HepG2 (cell line): ENCODE results near the gene NDRG3. TPM values are rescaled to one million over a fixed set of nuclear protein-coding genes. Genes with fewer than 3 reads are reported as not detected.
A peak's percentile ranks its signal among the peaks of the same experiment; 100 is the strongest.

Source experiments
- ARNT2 ChIP-seq: sonication (generic); formaldehyde crosslinking; IDR thresholded peaks from 2 replicates; pipeline ENCODE4 v1.8.0; 2022; ENCODE audit warnings: mild to moderate bottlenecking, low read depth, missing genetic modification reagents, moderate library complexity
- DR1 ChIP-seq: sonication (generic); formaldehyde crosslinking; IDR thresholded peaks from 2 replicates; pipeline ENCODE4 v1.8.0; 2021; ENCODE audit warnings: mild to moderate bottlenecking, missing genetic modification reagents, inconsistent platforms
- PHF21A ChIP-seq: sonication (generic); formaldehyde crosslinking; IDR thresholded peaks from 2 replicates; pipeline ENCODE4 v1.5.0; 2020; ENCODE audit warnings: mild to moderate bottlenecking, missing genetic modification reagents
- PHF8 ChIP-seq: sonication (generic); formaldehyde crosslinking; IDR thresholded peaks from 2 replicates; pipeline ENCODE4 v1.5.0; 2020; ENCODE audit warnings: missing genetic modification reagents
- RAD51 ChIP-seq: fragments of 450-650 bp; IDR thresholded peaks from 2 replicates; pipeline ENCODE4 v1.6.1; 2016; ENCODE audit warnings: borderline replicate concordance
- TARDBP ChIP-seq: sonication (generic); formaldehyde crosslinking; IDR thresholded peaks from 2 replicates; pipeline ENCODE4 v1.8.0; 2022; ENCODE audit warnings: mild to moderate bottlenecking, missing genetic modification reagents
- ZNF441 ChIP-seq: sonication (generic); formaldehyde crosslinking; IDR thresholded peaks from 2 replicates; pipeline ENCODE4 v1.7.0; 2021; ENCODE audit warnings: missing genetic modification reagents, borderline replicate concordance
- ZNF609 ChIP-seq: sonication (generic); formaldehyde crosslinking; IDR thresholded peaks from 2 replicates; pipeline ENCODE4 v1.4.0; 2020; ENCODE audit warnings: mild to moderate bottlenecking, missing genetic modification reagents, borderline replicate concordance
- ZNF768 ChIP-seq: sonication (generic); formaldehyde crosslinking; IDR thresholded peaks from 2 replicates; pipeline ENCODE4 v1.4.0; 2020; ENCODE audit warnings: missing genetic modification reagents
- ZNF891 ChIP-seq: sonication (generic); formaldehyde crosslinking; IDR thresholded peaks from 2 replicates; pipeline ENCODE4 v1.5.0; 2020; ENCODE audit warnings: mild to moderate bottlenecking, missing genetic modification reagents
- polyA plus RNA-seq, 8 experiments: library from polyadenylated mRNA; depleted of rRNA in 3 of 8; stranded (reverse) in 7 of 8; unstranded in 1 of 8; fragments of >200 nt; fragmentation: Illumina TruSeq in 4 of 8; extraction: Trizol in 4 of 8; gene quantifications; 2 replicates each; pipeline versions ENCODE4 v1.2.1 to v1.2.3, GENCODE V29; 2011 to 2016; ENCODE audit warnings: low read depth in 4 of 8, missing spikeins in 1 of 8, mixed read lengths in 1 of 8; ENCODE audit not compliant: insufficient read depth in 1 of 8
- total RNA-seq, 5 experiments: library from RNA; depleted of rRNA; stranded (reverse); fragments of >200 nt; fragmentation: Illumina TruSeq; extraction: Trizol; gene quantifications; 2 replicates each; pipeline ENCODE4 v1.2.3, GENCODE V29; 2016; ENCODE audit warnings: low read depth in 1 of 5
- TF ChIP-seq, protein P1 (sequence below): sonication (generic); formaldehyde crosslinking; IDR thresholded peaks from 2 replicates; pipeline ENCODE4 v1.4.0; 2020; ENCODE audit warnings: missing genetic modification reagents, borderline replicate concordance
- TF ChIP-seq, protein P2 (sequence below): sonication (generic); formaldehyde crosslinking; IDR thresholded peaks from 2 replicates; pipeline ENCODE4 v1.8.0; 2022; ENCODE audit warnings: low read depth, missing genetic modification reagents
- TF ChIP-seq, protein P3 (sequence below): sonication (generic); formaldehyde crosslinking; conservative IDR thresholded peaks from 2 replicates; pipeline ENCODE4 v1.8.0; 2022; ENCODE audit warnings: missing genetic modification reagents
- TF ChIP-seq, protein P4 (sequence below): sonication (generic); formaldehyde crosslinking; IDR thresholded peaks from 2 replicates; pipeline ENCODE4 v1.8.0; 2022; ENCODE audit warnings: mild to moderate bottlenecking, missing genetic modification reagents, moderate library complexity

The NDRG3 gene
- total and polyA plus RNA-seq, 2 of the 13 experiments (the other 11 are each of a cell fraction or from before 2014, with no cell fraction given) = 36.0 to 40.5 TPM

- TF ChIP-seq DR1 = peak; percentile 74
- TF ChIP-seq ZNF891 (CRISPR knock-in tag) = peak; percentile 75; the same call in 1 of the 2 replicates
- TF ChIP-seq, protein P1, sequence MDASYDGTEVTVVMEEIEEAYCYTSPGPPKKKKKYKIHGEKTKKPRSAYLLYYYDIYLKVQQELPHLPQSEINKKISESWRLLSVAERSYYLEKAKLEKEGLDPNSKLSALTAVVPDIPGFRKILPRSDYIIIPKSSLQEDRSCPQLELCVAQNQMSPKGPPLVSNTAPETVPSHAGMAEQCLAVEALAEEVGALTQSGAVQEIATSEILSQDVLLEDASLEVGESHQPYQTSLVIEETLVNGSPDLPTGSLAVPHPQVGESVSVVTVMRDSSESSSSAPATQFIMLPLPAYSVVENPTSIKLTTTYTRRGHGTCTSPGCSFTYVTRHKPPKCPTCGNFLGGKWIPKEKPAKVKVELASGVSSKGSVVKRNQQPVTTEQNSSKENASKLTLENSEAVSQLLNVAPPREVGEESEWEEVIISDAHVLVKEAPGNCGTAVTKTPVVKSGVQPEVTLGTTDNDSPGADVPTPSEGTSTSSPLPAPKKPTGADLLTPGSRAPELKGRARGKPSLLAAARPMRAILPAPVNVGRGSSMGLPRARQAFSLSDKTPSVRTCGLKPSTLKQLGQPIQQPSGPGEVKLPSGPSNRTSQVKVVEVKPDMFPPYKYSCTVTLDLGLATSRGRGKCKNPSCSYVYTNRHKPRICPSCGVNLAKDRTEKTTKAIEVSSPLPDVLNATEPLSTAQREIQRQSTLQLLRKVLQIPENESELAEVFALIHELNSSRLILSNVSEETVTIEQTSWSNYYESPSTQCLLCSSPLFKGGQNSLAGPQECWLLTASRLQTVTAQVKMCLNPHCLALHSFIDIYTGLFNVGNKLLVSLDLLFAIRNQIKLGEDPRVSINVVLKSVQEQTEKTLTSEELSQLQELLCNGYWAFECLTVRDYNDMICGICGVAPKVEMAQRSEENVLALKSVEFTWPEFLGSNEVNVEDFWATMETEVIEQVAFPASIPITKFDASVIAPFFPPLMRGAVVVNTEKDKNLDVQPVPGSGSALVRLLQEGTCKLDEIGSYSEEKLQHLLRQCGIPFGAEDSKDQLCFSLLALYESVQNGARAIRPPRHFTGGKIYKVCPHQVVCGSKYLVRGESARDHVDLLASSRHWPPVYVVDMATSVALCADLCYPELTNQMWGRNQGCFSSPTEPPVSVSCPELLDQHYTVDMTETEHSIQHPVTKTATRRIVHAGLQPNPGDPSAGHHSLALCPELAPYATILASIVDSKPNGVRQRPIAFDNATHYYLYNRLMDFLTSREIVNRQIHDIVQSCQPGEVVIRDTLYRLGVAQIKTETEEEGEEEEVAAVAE (CRISPR knock-in tag) = peak; percentile 43; the same call in 1 of the 2 replicates
- peak; percentile 94 for TF ChIP-seq ARNT2 (CRISPR knock-in tag)
- TF ChIP-seq ZNF768 (CRISPR knock-in tag) = peak; percentile 74; the same call in 1 of the 2 replicates
- peak; percentile 79 for TF ChIP-seq ZNF441 (CRISPR knock-in tag)
- peak; percentile 91 for TF ChIP-seq TARDBP (CRISPR knock-in tag)
- peak; percentile 91 for TF ChIP-seq PHF8 (CRISPR knock-in tag)
- TF ChIP-seq RAD51 = no peak
- TF ChIP-seq PHF21A = peak; percentile 83; the same call in 1 of the 2 replicates
- TF ChIP-seq, protein P2, sequence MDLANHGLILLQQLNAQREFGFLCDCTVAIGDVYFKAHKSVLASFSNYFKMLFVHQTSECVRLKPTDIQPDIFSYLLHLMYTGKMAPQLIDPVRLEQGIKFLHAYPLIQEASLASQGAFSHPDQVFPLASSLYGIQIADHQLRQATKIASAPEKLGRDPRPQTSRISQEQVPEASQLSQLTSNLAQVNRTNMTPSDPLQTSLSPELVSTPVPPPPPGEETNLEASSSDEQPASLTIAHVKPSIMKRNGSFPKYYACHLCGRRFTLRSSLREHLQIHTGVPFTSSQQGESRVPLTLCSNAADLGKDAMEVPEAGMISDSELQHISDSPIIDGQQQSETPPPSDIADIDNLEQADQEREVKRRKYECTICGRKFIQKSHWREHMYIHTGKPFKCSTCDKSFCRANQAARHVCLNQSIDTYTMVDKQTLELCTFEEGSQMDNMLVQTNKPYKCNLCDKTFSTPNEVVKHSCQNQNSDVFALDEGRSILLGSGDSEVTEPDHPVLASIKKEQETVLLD (CRISPR knock-in tag) = peak; percentile 81
- TF ChIP-seq, protein P3, sequence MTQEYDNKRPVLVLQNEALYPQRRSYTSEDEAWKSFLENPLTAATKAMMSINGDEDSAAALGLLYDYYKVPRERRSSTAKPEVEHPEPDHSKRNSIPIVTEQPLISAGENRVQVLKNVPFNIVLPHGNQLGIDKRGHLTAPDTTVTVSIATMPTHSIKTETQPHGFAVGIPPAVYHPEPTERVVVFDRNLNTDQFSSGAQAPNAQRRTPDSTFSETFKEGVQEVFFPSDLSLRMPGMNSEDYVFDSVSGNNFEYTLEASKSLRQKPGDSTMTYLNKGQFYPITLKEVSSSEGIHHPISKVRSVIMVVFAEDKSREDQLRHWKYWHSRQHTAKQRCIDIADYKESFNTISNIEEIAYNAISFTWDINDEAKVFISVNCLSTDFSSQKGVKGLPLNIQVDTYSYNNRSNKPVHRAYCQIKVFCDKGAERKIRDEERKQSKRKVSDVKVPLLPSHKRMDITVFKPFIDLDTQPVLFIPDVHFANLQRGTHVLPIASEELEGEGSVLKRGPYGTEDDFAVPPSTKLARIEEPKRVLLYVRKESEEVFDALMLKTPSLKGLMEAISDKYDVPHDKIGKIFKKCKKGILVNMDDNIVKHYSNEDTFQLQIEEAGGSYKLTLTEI (CRISPR knock-in tag) = no peak
- peak; percentile 63 for TF ChIP-seq ZNF609 (CRISPR knock-in tag)
- TF ChIP-seq, protein P4, sequence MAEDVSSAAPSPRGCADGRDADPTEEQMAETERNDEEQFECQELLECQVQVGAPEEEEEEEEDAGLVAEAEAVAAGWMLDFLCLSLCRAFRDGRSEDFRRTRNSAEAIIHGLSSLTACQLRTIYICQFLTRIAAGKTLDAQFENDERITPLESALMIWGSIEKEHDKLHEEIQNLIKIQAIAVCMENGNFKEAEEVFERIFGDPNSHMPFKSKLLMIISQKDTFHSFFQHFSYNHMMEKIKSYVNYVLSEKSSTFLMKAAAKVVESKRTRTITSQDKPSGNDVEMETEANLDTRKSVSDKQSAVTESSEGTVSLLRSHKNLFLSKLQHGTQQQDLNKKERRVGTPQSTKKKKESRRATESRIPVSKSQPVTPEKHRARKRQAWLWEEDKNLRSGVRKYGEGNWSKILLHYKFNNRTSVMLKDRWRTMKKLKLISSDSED = no peak
These were observed 27.9 kb upstream of the NDRG3 start, which contains the start of gene DSN1 (continued) for GRCh38 chr20:36773597-36774390.
